T-helper 17 cell (primary cell): ENCODE results near the gene FAAP100. TPM values are rescaled to one million over a fixed set of nuclear protein-coding genes. Genes with fewer than 3 reads are reported as not detected.

Experiments
- ATAC-seq: fragments of 150-1000 bp; cut with Tn5 transposase; 2 replicates; pipeline ENCODE4 v1.10.0; 2021; ENCODE audit warnings: mild to moderate bottlenecking, moderate library complexity
- DNase-seq, 3 donors: peaks; one replicate each; pipeline versions ENCODE4 v3.0.0 to v3.0.0-alpha.2; 2020 to 2021
- H3K9me3 ChIP-seq: one replicate; pipeline ENCODE4 v1.7.0; 2013; ENCODE audit warnings: low read length, mild to moderate bottlenecking; ENCODE audit not compliant: control insufficient read depth, poor library complexity, severe bottlenecking
- H3K27ac Mint-ChIP-seq: one replicate; pipeline ENCODE4 v1.8.0; 2022; ENCODE audit warnings: mild to moderate bottlenecking, moderate library complexity, mixed read lengths
- H3K27me3 Mint-ChIP-seq: one replicate; pipeline ENCODE4 v1.8.0; 2022; ENCODE audit warnings: mixed read lengths
- H3K36me3 Mint-ChIP-seq: one replicate; pipeline ENCODE4 v1.8.0; 2022; ENCODE audit warnings: low read depth, mixed read lengths
- H3K4me1 Mint-ChIP-seq: one replicate; pipeline ENCODE4 v1.8.0; 2022; ENCODE audit warnings: mild to moderate bottlenecking, mixed read lengths
- H3K4me3 Mint-ChIP-seq: one replicate; pipeline ENCODE4 v1.8.0; 2022; ENCODE audit warnings: mild to moderate bottlenecking, moderate library complexity, mixed read lengths
- total RNA-seq, 4 donors: library from RNA in 2 of 4; stranded (reverse) in 2 of 4; gene quantifications; one replicate each; pipeline ENCODE4 v1.2.3 and lab custom pipeline; 2022 to 2026

The FAAP100 gene
- total RNA-seq, 2 donors from 2014 or later, result 25.2 to 30.6 TPM

DNA sequence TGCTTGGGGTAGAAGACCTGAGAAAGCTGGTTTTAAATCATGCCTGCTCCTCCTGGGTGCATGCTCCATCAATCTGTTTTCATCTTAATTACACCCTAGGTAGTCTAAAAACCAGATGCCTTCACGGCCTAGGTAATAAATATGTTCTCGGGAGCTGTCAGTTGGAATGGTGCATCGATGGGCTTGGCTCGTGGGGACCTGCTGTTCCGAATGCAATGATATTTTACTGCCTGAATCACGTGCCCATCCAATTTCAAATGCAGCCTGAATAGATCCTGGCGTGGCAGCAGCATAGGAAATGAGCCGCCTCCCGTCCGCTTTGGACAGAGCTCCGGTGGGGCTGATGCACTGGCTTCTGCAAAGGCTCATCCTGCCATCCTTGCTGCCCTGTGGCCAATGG is 18.8 kb upstream of the FAAP100 start:
- no peak for DNase-seq
- Mint-ChIP-seq H3K4me3 (no peak overlapping the region), H3K4me1 (no peaks in the 10 kb centered on the region), H3K27me3 (no peaks in the 10 kb centered on the region), H3K36me3 (no peaks in the 10 kb centered on the region), H3K27ac (no peak overlapping the region)
- H3K9me3 ChIP-seq, result no peaks in the 10 kb centered on the region
- no peak for ATAC-seq

DNA sequence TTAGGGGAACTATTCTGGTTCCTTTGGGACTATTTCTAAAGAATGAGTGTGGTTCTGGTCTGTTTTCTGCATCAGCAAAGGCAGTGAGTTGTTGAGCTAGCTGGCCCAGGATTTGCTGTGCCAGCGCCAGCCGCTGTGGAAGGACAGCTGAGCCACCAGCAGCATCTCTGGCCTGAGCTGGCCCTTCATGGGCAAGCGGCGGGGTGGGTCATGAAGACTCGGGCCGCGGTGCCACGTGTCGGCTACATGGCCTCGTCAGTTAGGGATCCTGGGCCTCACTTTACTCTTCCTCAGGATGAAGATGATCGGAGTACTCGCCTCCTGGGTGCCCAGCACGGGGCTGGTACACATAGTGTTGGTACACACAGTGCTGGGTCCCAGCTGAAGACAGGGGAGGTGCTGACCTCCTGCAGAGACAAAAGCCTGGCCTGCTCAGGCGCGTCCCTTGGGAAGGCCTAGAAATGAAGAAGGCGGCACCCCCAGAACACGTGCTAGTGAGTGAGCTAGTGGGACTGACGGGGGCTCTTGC is 17.9 kb upstream of the FAAP100 start:
- no peaks in the 10 kb centered on the region for H3K36me3 Mint-ChIP-seq
- DNase-seq (no peak), ATAC-seq (no peak)
- H3K27me3 Mint-ChIP-seq, result no peaks in the 10 kb centered on the region
- H3K9me3 ChIP-seq, result no peaks in the 10 kb centered on the region
- H3K4me1 Mint-ChIP-seq, result no peaks in the 10 kb centered on the region
- H3K27ac Mint-ChIP-seq, result peak overlapping the region; percentile 70
- no peak overlapping the region for H3K4me3 Mint-ChIP-seq

DNA sequence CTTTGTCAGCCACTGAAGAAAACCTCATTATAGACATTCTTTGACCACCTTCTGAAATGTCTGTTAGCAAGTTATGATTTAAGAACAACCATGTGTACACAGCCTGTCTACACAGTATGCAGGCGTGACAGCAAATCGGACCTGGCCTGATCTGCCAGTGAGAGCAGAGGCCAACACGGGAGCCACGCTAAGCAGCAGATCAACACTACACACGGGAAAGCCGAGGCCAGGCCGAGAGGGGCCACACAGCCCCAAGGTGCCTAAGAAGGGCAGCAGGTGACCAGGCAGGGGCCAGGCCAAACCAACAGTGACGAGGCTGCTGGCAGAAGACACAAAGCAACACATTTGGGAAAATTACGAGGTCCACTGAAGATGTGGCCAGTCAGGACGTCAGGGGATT is 16.3 kb upstream of the FAAP100 start:
- ATAC-seq, result no peak
- H3K27ac Mint-ChIP-seq, result no peak overlapping the region

DNA sequence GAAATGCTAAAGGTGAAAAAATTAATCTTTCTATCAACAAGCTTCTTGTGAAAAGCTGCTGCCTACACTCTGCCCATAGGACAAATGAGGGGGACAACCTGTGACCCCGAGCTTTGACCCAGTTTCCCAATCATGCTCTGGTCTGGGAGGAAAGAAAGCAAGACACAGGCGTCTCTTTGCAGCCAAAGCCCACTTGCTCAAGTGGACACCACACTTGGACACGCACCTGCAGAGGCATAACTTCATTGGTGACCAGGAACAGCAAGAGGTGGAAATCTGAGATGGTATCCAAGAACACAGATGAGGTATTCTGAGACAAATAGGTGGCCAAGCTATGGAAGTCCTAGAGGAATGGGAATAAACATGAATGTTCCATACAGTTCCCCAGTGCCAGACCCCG is 15.0 kb upstream of the FAAP100 start:
- Mint-ChIP-seq H3K27me3 (no peaks in the 10 kb centered on the region), H3K4me3 (no peak overlapping the region)
- ATAC-seq, result no peak

More for the DNA sequence above, 16.3 kb upstream of the FAAP100 start:
- no peak for DNase-seq
- no peaks in the 10 kb centered on the region for H3K9me3 ChIP-seq
- Mint-ChIP-seq H3K27me3 (no peaks in the 10 kb centered on the region), H3K36me3 (peaks cover 2% of the 10 kb centered on the region), H3K4me3 (no peak overlapping the region), H3K4me1 (no peaks in the 10 kb centered on the region)

DNA sequence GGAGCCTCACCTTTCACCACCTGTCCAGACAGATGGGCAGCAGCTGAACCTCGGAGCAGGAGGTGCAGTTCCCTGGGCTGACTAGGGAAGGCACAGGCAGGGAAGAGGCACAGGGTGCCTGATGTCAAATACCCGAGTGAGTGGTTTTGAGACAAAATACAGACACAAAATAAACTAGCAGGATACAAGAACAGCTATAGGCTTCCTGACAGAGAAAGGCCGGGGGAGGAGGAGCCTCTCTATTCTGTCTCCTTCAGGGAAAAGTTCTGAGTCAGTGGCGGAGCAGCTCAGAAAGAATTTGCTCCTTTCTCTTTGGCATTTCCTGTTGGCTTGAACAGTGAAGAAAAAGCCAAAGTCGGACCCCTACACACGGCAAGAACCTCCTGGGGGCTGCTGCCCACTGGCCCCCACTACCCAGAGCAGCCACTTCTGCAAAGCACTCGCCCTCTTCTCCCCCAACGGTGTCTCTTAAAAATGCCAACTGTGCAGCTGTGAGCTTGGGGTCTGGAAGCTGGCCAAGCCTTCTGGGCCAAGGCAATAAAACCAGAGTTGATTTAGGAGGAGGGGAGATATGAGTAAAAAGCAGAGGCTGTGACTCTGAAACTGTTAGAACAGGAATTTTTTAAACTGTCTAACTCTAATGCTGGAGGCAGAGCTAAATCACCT is 14.4 kb upstream of the FAAP100 start:
- H3K4me1 Mint-ChIP-seq, result no peaks in the 10 kb centered on the region
- H3K36me3 Mint-ChIP-seq, result peaks cover 2% of the 10 kb centered on the region
- H3K27ac Mint-ChIP-seq, result no peak overlapping the region
- DNase-seq, result no peak
- H3K27me3 Mint-ChIP-seq, result no peaks in the 10 kb centered on the region
- H3K9me3 ChIP-seq, result no peaks in the 10 kb centered on the region
- ATAC-seq, result no peak
- no peak overlapping the region for H3K4me3 Mint-ChIP-seq

More for the DNA sequence above, 15.0 kb upstream of the FAAP100 start:
- Mint-ChIP-seq H3K36me3 (peaks cover 2% of the 10 kb centered on the region), H3K4me1 (no peaks in the 10 kb centered on the region), H3K27ac (no peak overlapping the region)
- H3K9me3 ChIP-seq, result no peaks in the 10 kb centered on the region
- DNase-seq, result no peak

DNA sequence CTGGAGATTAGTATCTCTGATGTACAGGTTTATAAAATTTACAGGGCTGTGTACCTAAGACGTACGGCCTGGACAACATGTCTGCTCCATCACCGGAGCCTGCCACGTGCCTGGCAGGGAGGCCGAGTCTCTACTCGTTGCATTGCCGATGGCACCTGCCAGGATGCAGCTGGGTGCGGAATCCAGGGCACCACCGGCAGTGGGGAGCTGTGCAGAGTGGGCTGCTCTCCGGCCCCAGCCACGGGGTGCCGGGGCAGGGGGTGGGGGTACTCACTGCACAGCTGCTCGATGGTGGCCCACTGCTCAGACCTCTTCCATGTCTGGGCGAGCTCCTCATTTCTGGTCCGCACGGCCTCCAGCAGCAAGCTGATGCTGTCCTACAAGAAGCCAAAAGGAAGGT is 13.1 kb upstream of the FAAP100 start:
- no peak overlapping the region for H3K4me3 Mint-ChIP-seq
- ATAC-seq, result no peak

DNA sequence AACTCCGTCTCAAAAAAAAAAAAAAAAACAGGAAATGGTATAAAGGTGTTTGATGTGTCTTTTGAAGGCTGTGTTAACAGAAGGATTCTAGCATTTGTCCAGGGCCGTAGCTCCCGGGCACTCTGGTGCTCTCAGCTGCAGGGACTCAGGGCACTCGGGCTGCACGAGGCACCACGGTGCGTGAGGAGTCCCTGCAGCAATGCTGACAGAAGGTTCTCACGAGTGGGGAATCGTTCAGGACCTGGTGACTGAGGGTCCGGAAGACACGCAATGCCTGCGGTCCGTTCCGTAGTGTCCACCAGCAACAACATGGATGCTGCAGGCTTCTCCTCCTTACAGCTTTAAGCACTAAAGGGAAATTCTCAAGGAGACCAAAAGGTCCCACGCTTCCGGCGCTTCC is 12.6 kb upstream of the FAAP100 start:
- H3K9me3 ChIP-seq, result no peaks in the 10 kb centered on the region
- no peak overlapping the region for H3K4me3 Mint-ChIP-seq
- no peaks in the 10 kb centered on the region for H3K4me1 Mint-ChIP-seq
- DNase-seq, result no peak
- H3K36me3 Mint-ChIP-seq, result peaks cover 2% of the 10 kb centered on the region
- H3K27me3 Mint-ChIP-seq, result no peaks in the 10 kb centered on the region
- H3K27ac Mint-ChIP-seq, result no peak overlapping the region
- ATAC-seq, result no peak

More for the DNA sequence above, 13.1 kb upstream of the FAAP100 start:
- Mint-ChIP-seq H3K36me3 (peaks cover 2% of the 10 kb centered on the region), H3K27me3 (no peaks in the 10 kb centered on the region), H3K4me1 (no peaks in the 10 kb centered on the region), H3K27ac (peak overlapping the region; percentile 14)
- H3K9me3 ChIP-seq, result no peaks in the 10 kb centered on the region
- no peak for DNase-seq

DNA sequence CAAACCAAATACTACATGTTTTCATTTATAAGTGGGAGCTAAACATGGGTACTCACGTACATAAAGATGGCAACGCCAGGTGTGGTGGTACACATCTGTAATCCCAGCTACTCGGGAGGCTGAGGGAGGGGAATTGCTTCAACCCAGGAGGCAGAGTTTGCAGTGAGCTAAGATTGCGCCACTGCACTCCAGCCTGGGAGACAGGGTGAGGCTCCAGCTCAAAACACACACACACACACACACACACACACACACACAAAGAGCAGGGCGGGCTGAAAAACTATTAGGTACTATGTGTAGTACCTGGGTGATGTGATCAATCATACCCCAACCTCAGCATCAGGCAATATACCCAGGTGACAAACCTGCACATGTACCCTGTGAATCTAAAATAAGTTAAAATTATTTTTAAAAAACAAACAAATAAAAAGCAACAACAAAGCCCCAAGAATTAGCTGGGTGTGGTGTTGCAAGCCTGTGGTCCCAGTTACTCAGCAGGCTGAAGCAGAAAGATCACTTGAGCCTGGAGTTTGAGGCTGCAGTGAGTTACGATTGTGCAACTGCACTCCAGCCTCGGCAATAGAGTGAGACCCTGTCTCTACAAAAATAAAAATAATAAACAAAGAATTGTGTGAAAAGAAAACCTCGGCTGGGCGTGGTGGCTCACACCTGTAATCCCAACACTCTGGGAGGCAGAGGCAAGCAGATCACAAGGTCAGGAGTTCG is 11.9 kb upstream of the FAAP100 start:
- no peak overlapping the region for H3K27ac Mint-ChIP-seq
- no peak overlapping the region for H3K4me3 Mint-ChIP-seq
- no peak for DNase-seq
- ATAC-seq, result no peak
- no peaks in the 10 kb centered on the region for H3K27me3 Mint-ChIP-seq
- H3K9me3 ChIP-seq, result no peaks in the 10 kb centered on the region
- H3K36me3 Mint-ChIP-seq, result peaks cover 2% of the 10 kb centered on the region
- H3K4me1 Mint-ChIP-seq, result no peaks in the 10 kb centered on the region

DNA sequence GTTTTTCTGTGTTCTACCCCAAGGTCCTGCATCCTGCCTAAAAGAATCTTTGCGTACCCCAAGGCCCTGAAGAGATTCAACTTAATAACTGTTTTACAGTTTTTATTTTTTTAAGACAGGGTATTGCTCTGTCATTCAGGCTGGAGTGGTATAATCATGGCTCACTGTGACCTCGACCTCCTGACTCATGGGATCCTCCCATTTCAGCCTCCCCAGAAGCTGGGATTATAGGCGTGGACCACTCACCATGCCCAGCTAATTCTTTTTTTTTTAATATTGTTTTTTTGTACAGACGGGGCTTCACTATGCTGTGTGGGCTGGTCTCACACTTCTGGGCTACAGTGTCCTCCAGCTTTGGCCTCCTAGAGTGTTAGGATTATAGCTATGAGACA is 9.3 kb upstream of the FAAP100 start:
- Mint-ChIP-seq H3K27ac (peak overlapping the region; percentile 57), H3K36me3 (peaks cover 5% of the 10 kb centered on the region), H3K4me1 (no peaks in the 10 kb centered on the region), H3K4me3 (no peak overlapping the region), H3K27me3 (no peaks in the 10 kb centered on the region)
- H3K9me3 ChIP-seq, result no peaks in the 10 kb centered on the region
- ATAC-seq (no peak), DNase-seq (no peak)

DNA sequence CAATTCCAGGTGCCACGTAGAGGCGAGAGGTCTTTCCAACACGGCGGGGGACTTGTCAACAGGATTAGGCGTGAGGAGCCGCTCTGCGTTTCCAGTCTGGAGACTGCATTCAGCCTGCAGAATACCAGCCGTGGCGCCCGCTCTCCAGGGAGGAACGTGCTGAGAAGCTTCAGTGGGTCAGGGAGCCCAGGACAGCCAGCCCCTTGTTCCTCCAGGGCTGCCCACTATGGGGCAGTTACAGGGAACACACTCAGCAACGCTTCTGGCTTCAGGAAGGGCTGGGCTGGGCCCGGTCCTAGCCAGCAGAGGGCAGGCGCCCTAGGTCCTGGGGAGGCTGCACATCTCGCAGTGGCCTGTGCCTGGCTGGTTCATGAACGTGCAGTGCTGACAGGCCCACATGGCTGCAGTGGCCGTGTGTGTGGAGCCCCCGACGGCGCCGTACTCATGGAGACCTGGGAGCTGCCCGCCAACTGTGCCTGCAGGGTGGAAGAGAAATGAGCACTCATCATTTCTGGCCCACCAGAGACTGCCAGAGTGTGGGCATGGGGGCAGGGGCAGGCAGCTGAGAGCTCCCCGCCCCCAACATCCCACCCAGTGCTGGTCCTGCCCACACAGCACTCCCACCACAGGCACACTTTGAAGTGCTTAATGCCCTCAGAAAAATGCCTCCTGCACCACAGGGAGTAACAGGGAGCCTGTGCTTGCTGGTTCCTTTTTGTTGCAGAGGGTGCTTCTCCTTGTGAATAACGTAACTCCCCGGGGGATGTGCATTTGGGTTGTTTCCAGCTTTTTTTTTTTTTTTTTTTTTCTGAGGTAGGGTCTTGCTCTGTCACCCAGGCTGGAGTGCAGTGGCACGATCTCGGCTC is 7.0 kb upstream of the FAAP100 start:
- H3K4me1 Mint-ChIP-seq, result no peaks in the 10 kb centered on the region
- peaks cover 2% of the 10 kb centered on the region for H3K36me3 Mint-ChIP-seq
- no peaks in the 10 kb centered on the region for H3K27me3 Mint-ChIP-seq
- H3K27ac Mint-ChIP-seq, result no peak overlapping the region
- H3K9me3 ChIP-seq, result no peaks in the 10 kb centered on the region
- no peak for ATAC-seq
- no peak overlapping the region for H3K4me3 Mint-ChIP-seq
- no peak for DNase-seq

DNA sequence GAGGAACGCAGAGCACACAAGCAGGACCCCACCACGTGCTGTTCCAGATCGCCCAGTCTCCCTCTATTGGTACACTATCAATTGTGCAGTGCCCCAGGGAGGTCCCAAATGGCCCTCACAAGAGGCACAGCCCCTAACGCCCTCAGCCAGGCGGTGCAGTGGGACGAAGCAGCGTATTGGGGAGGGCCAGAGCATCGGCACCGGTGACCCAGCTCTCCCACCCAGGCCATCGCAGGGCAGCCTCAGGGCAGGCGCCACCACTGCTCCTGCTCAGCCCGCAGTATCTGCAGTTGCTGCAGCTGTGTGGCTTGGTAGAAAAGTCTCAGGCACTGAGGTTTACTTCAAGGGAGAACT is 5.9 kb upstream of the FAAP100 start:
- no peak for DNase-seq
- no peak overlapping the region for H3K27ac Mint-ChIP-seq

DNA sequence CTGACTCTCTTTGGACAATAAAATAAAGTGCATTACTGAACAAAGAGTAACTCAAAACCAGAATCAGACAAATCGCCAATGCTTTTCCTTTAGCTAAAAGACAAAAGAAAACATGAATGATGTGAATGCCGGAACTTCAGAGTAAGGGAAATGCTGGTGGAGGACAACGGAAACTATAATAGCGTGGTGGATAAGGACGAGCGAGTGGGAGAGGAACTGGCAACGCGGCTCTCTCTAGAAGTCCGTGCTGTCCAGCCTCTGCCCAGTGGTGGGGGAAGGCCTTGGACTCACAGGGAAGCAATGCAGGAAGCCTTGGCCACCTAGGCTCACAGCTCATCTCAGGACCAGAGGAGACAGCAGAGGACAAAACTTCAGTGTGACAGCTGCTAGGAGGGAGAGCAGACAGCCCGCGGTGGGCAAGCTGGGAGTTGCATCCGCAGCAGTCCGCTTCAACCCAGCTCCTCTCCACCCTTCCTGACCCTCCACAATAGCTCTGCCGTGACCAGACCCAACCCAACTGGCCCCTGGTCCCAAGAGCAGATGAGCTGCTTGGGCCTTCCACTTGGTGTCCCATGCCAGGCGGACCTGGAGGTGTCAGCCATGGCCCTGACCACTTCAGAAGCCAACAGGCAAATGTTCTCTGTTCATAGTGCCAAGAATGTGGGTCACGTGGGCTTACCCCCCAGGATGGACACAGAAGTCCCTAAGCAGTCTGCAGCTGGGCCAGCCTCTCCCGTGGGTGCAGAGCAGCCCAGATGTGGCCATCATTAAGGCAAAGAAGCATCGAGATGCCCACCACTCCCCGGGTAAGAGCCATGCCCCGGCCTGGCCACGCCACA is 5.3 kb upstream of the FAAP100 start:
- H3K27ac Mint-ChIP-seq, result no peak overlapping the region

More for the DNA sequence above, 5.9 kb upstream of the FAAP100 start:
- H3K36me3 Mint-ChIP-seq, result peaks cover 2% of the 10 kb centered on the region
- H3K9me3 ChIP-seq, result no peaks in the 10 kb centered on the region
- ATAC-seq, result no peak
- H3K27me3 Mint-ChIP-seq, result no peaks in the 10 kb centered on the region
- H3K4me3 Mint-ChIP-seq, result no peak overlapping the region
- peaks cover 4% of the 10 kb centered on the region for H3K4me1 Mint-ChIP-seq

More for the DNA sequence above, 5.3 kb upstream of the FAAP100 start:
- H3K4me3 Mint-ChIP-seq, result no peak overlapping the region
- H3K4me1 Mint-ChIP-seq, result peaks cover 6% of the 10 kb centered on the region
- H3K9me3 ChIP-seq, result no peaks in the 10 kb centered on the region
- DNase-seq (no peak), ATAC-seq (no peak)
- peaks cover 2% of the 10 kb centered on the region for H3K36me3 Mint-ChIP-seq
- H3K27me3 Mint-ChIP-seq, result no peaks in the 10 kb centered on the region
